ENCODE measurements around the gene CRNN. TPM values are rescaled to one million over a fixed set of nuclear protein-coding genes. Genes with fewer than 3 reads are reported as not detected.

CRNN gene
- total RNA-seq, 1 experiment from 2014 or later, result not detected

- POLR2A ChIA-PET (ENCODE audit: unreplicated experiment), result no interaction called here
- intact Hi-C loops (cut with micrococcal nuclease; ENCODE audit: unreplicated experiment), result no loop called here
- TF ChIP-seq CTCF (conservative IDR thresholded peaks at IDR 0.05) (no peak), EZH2 (IDR thresholded peaks at IDR 0.05; ENCODE audit: low read depth) (no peak)
- no peaks in the 10 kb centered on the region for H3K36me3 ChIP-seq (ENCODE audit: low read depth)
- no peak overlapping the region for H2AFZ ChIP-seq
- no peaks in the 10 kb centered on the region for H4K20me1 ChIP-seq (ENCODE audit: insufficient read depth)
- no peaks in the 10 kb centered on the region for H3K9me2 ChIP-seq (ENCODE audit: insufficient read depth)
- H3K27me3 ChIP-seq (ENCODE audit: insufficient read depth, low read depth), result peaks cover 40% of the 10 kb centered on the region
- no peak for DNase-seq
- H3F3A ChIP-seq (ENCODE audit: insufficient read depth, low read depth), result no peaks in the 10 kb centered on the region; the same call in 1 of the 2 replicates
- CTCF ChIA-PET, result no interaction called here
- 0 out of 2 replicates have a peak, but pooled peaks cover 6% of the 10 kb centered on the region for H3K9me3 ChIP-seq (ENCODE audit: insufficient read depth, low read depth)
- H3K79me2 ChIP-seq (ENCODE audit: low read depth), result no peaks in the 10 kb centered on the region
- H3K27ac ChIP-seq, result no peak overlapping the region
- H3K4me3 ChIP-seq, result no peak overlapping the region
- H3K4me1 ChIP-seq (replicated peaks; ENCODE audit: insufficient read depth), result no peaks in the 10 kb centered on the region
- H3K4me2 ChIP-seq, result no peak overlapping the region
- BruUV-seq (replicated peaks), result no TSS peak
Observed at GRCh38 chr1:152394151-152394550, 19.9 kb downstream of the CRNN start.

- no peaks in the 10 kb centered on the region for H4K20me1 ChIP-seq (ENCODE audit: insufficient read depth)
- DNase-seq, result peak; percentile 31 to 84
- intact Hi-C loops (cut with micrococcal nuclease; ENCODE audit: unreplicated experiment), result no loop called here
- no peaks in the 10 kb centered on the region for H3K9me2 ChIP-seq (ENCODE audit: insufficient read depth)
- CTCF ChIA-PET, result no interaction called here
- 0 out of 2 replicates have a peak, but pooled peaks cover 6% of the 10 kb centered on the region for H3K9me3 ChIP-seq (ENCODE audit: insufficient read depth, low read depth)
- no peak for TF ChIP-seq EZH2 (IDR thresholded peaks at IDR 0.05; ENCODE audit: low read depth)
- H3K27me3 ChIP-seq (ENCODE audit: insufficient read depth, low read depth), result peaks cover 48% of the 10 kb centered on the region
- H3F3A ChIP-seq (ENCODE audit: insufficient read depth, low read depth), result no peaks in the 10 kb centered on the region; the same call in 1 of the 2 replicates
- no peak overlapping the region for H3K27ac ChIP-seq
- no peak overlapping the region for H3K4me2 ChIP-seq
- no peaks in the 10 kb centered on the region for H3K4me1 ChIP-seq (replicated peaks; ENCODE audit: insufficient read depth)
- no TSS peak for BruUV-seq (replicated peaks)
- no peak overlapping the region for H3K4me3 ChIP-seq
- H3K79me2 ChIP-seq (ENCODE audit: low read depth), result no peaks in the 10 kb centered on the region
- POLR2A ChIA-PET (ENCODE audit: unreplicated experiment), result no interaction called here
- no peaks in the 10 kb centered on the region for H3K36me3 ChIP-seq (ENCODE audit: low read depth)
- no peak overlapping the region for H2AFZ ChIP-seq
Observed at GRCh38 chr1:152392909-152393308, 21.2 kb downstream of the CRNN start.

GRCh38 chr1:152388889-152389288 is 25.2 kb downstream of the CRNN start:
- Histone ChIP-seq H3K27ac (no peak overlapping the region), H4K20me1 (ENCODE audit: insufficient read depth) (no peaks in the 10 kb centered on the region), H3K36me3 (ENCODE audit: low read depth) (no peaks in the 10 kb centered on the region), H3K27me3 (ENCODE audit: insufficient read depth, low read depth) (peaks cover 32% of the 10 kb centered on the region), H2AFZ (no peak overlapping the region), H3F3A (ENCODE audit: insufficient read depth, low read depth) (no peaks in the 10 kb centered on the region; the same call in 1 of the 2 replicates), H3K4me1 (replicated peaks; ENCODE audit: insufficient read depth) (no peaks in the 10 kb centered on the region), H3K79me2 (ENCODE audit: low read depth) (no peaks in the 10 kb centered on the region), H3K9me3 (ENCODE audit: insufficient read depth, low read depth) (0 out of 2 replicates have a peak, but pooled peaks cover 4% of the 10 kb centered on the region), H3K9me2 (ENCODE audit: insufficient read depth) (no peaks in the 10 kb centered on the region), H3K4me3 (no peak overlapping the region), H3K4me2 (no peak overlapping the region)
- TF ChIP-seq CTCF (conservative IDR thresholded peaks at IDR 0.05), result no peak
- TF ChIP-seq EZH2 (IDR thresholded peaks at IDR 0.05; ENCODE audit: low read depth), result no peak
- BruUV-seq (replicated peaks), result no TSS peak
- DNase-seq, result no peak
- ChIA-PET POLR2A (ENCODE audit: unreplicated experiment) (no interaction called here), CTCF (no interaction called here)
- intact Hi-C loops (cut with micrococcal nuclease; ENCODE audit: unreplicated experiment), result no loop called here

GRCh38 chr1:152386940-152387339 is 27.1 kb downstream of the CRNN start:
- no peak overlapping the region for H3K27ac ChIP-seq
- H2AFZ ChIP-seq, result no peak overlapping the region
- H3K4me1 ChIP-seq (replicated peaks; ENCODE audit: insufficient read depth), result no peaks in the 10 kb centered on the region
- H3K9me3 ChIP-seq (ENCODE audit: insufficient read depth, low read depth), result no peaks in the 10 kb centered on the region
- ChIA-PET CTCF (interaction anchor here (0.5 kb wide), 1 partner anchor 40 kb away, joined by 3 read pairs; no protein-coding TSS in a partner anchor), POLR2A (ENCODE audit: unreplicated experiment) (no interaction called here)
- intact Hi-C loops (cut with micrococcal nuclease; ENCODE audit: unreplicated experiment), result no loop called here
- no peak overlapping the region for H3K4me3 ChIP-seq
- BruUV-seq (replicated peaks), result no TSS peak
- H3F3A ChIP-seq (ENCODE audit: insufficient read depth, low read depth), result no peaks in the 10 kb centered on the region
- no peak for DNase-seq
- H3K79me2 ChIP-seq (ENCODE audit: low read depth), result no peaks in the 10 kb centered on the region
- H3K4me2 ChIP-seq, result no peak overlapping the region
- no peaks in the 10 kb centered on the region for H3K36me3 ChIP-seq (ENCODE audit: low read depth)
- H3K27me3 ChIP-seq (ENCODE audit: insufficient read depth, low read depth), result peaks cover 43% of the 10 kb centered on the region
- no peak for TF ChIP-seq CTCF (conservative IDR thresholded peaks at IDR 0.05)
- TF ChIP-seq EZH2 (IDR thresholded peaks at IDR 0.05; ENCODE audit: low read depth), result no peak
- H3K9me2 ChIP-seq (ENCODE audit: insufficient read depth), result no peaks in the 10 kb centered on the region
- H4K20me1 ChIP-seq (ENCODE audit: insufficient read depth), result no peaks in the 10 kb centered on the region
